K562 (cell line): ENCODE measurements around the gene RHOBTB3. TPM values are rescaled to one million over a fixed set of nuclear protein-coding genes. Genes with fewer than 3 reads are reported as not detected.

Experiments
- ATAC-seq: fragments of 200-7000 bp; cut with Tn5 transposase; 3 replicates; pipeline ENCODE4 v1.9.1; 2020; ENCODE audit warnings: moderate library complexity
- BruUV-seq: library from RNA; stranded (reverse); fragments of 400-500 nt; replicated peaks from 2 replicates; lab custom pipeline; 2021; lab: Mats Ljungman, UMichigan
- CTCF ChIA-PET: fragments of 300-600 bp; formaldehyde crosslinking; extraction: SDS; loops from one replicate; lab custom pipeline; 2021; ENCODE audit warnings: low intra/inter-chr PET ratio; lab: Yijun Ruan, JAX
- POLR2A ChIA-PET: fragments of 300-600, 350-650 bp; sonication (Branson Sonifier 250); formaldehyde crosslinking; extraction: SDS; loops from one replicate; lab custom pipeline; 2021; ENCODE audit warnings: antibody characterized with exemption, inconsistent platforms; lab: Yijun Ruan, JAX
- DNase-seq, 4 experiments: peaks; one replicate each; pipeline versions ENCODE4 v3.0.0 to v3.0.0-alpha.2; 2011 to 2018; ENCODE audit warnings: low spot score in 3 of 4, mixed read lengths in 3 of 4; ENCODE audit errors: extremely low read depth in 1 of 4
- FAIRE-seq: peaks from 2 replicates; lab custom pipeline; 2011; peaks lifted over from hg19 to GRCh38; lab: Jason Lieb, UNC
- H2AFZ ChIP-seq: 2 replicates; pipeline ENCODE4 v1.6.0; 2011; ENCODE audit warnings: low read depth, low read length, control low read depth, inconsistent platforms
- H3K27ac ChIP-seq: fragments of 200-600 bp; 3 replicates; pipeline ENCODE4 v1.8.0; 2011; ENCODE audit warnings: low read depth, mild to moderate bottlenecking, control low read depth, inconsistent platforms, low read length, moderate library complexity, mixed read lengths; ENCODE audit errors: extremely low read depth
- H3K27me3 ChIP-seq, 2 experiments: fragments of 300-600 bp in 1 of 2; 2 replicates in 1 of 2; 3 replicates in 1 of 2; pipeline versions ENCODE4 v1.6.0 to v1.8.0; 2011; ENCODE audit warnings: inconsistent platforms in 2 of 2, low read length in 2 of 2, mild to moderate bottlenecking in 1 of 2, mixed read lengths in 1 of 2, moderate library complexity in 1 of 2; ENCODE audit not compliant: control insufficient read depth in 2 of 2, insufficient read depth in 2 of 2
- H3K36me3 ChIP-seq: fragments of 300-600 bp; 3 replicates; pipeline ENCODE4 v1.8.0; 2011; ENCODE audit warnings: mild to moderate bottlenecking, low read length, inconsistent platforms; ENCODE audit not compliant: control insufficient read depth, insufficient read depth
- H3K4me1 ChIP-seq, 2 experiments: fragments of 200-600 bp in 1 of 2; replicated peaks in 1 of 2; 2 replicates in 1 of 2; 3 replicates in 1 of 2; pipeline versions ENCODE4 v1.5.1 to v1.8.0; 2011; ENCODE audit warnings: inconsistent platforms in 2 of 2, low read length in 2 of 2, mild to moderate bottlenecking in 1 of 2, mixed read lengths in 1 of 2, moderate library complexity in 1 of 2; ENCODE audit not compliant: control insufficient read depth in 2 of 2, insufficient read depth in 2 of 2
- H3K4me2 ChIP-seq: 2 replicates; pipeline ENCODE4 v1.6.1; 2011; ENCODE audit warnings: low read length, control low read depth, inconsistent platforms, mixed read lengths; ENCODE audit not compliant: insufficient read depth
- H3K4me3 ChIP-seq: fragments of 200-600 bp; sonication (generic), shearing (Covaris generic); 2 replicates; pipeline ENCODE4 v1.5.1; 2016; ENCODE audit warnings: control low read depth, inconsistent platforms
- H3K79me2 ChIP-seq: fragments of 200-600 bp; 3 replicates; pipeline ENCODE4 v1.8.0; 2011; ENCODE audit warnings: low read length, inconsistent platforms; ENCODE audit not compliant: control insufficient read depth, insufficient read depth
- H3K9ac ChIP-seq, 2 experiments: 2 replicates each; pipeline versions ENCODE4 v1.6.0 to v1.6.1; 2011; ENCODE audit warnings: low read depth in 2 of 2, low read length in 2 of 2, control low read depth in 1 of 2, inconsistent platforms in 1 of 2, mild to moderate bottlenecking in 1 of 2, mixed read lengths in 1 of 2; ENCODE audit not compliant: insufficient read depth in 1 of 2
- H3K9me1 ChIP-seq: one replicate; pipeline ENCODE4 v1.6.0; 2011; ENCODE audit warnings: inconsistent platforms, mild to moderate bottlenecking, low read length, moderate library complexity; ENCODE audit not compliant: control insufficient read depth, insufficient read depth
- H3K9me3 ChIP-seq: replicated peaks from 2 replicates; pipeline ENCODE4 v1.5.1; 2011; ENCODE audit warnings: low read depth, low read length, inconsistent platforms; ENCODE audit not compliant: control insufficient read depth, insufficient read depth
- H4K20me1 ChIP-seq: replicated peaks from 2 replicates; pipeline ENCODE4 v1.6.1; 2011; ENCODE audit warnings: low read length, inconsistent platforms, mixed read lengths; ENCODE audit not compliant: control insufficient read depth, insufficient read depth
- ARHGAP35 ChIP-seq: fragments of 450-650 bp; IDR thresholded peaks from 2 replicates; pipeline ENCODE4 v1.6.1; 2018; ENCODE audit not compliant: partially characterized antibody
- GATAD2A ChIP-seq: fragments of 450-650 bp; IDR thresholded peaks from 2 replicates; pipeline ENCODE4 v1.6.1; 2017
- NONO ChIP-seq, 2 experiments: fragments of 200-400 bp in 1 of 2; fragments of 450-650 bp in 1 of 2; formaldehyde crosslinking in 1 of 2; IDR thresholded peaks; 2 replicates each; pipeline ENCODE4 v1.6.1; 2017; ENCODE audit warnings: low read depth in 2 of 2, mild to moderate bottlenecking in 2 of 2, moderate library complexity in 2 of 2, low read length in 1 of 2
- PCBP1 ChIP-seq: fragments of 200-400 bp; formaldehyde crosslinking; IDR thresholded peaks from 2 replicates; pipeline ENCODE4 v1.6.1; 2018; ENCODE audit warnings: mild to moderate bottlenecking, low read depth, low read length; ENCODE audit not compliant: poor library complexity, severe bottlenecking
- PTRF ChIP-seq: fragments of 450-650 bp; IDR thresholded peaks from 2 replicates; pipeline ENCODE4 v1.6.1; 2016; ENCODE audit warnings: mild to moderate bottlenecking, missing genetic modification characterization, missing compliant biosample characterization
- ZFP36 ChIP-seq: fragments of 150-350 bp; IDR thresholded peaks from 2 replicates; pipeline ENCODE4 v1.6.1; 2018; ENCODE audit warnings: low read length, low read depth; ENCODE audit not compliant: partially characterized antibody
- ZNF740 ChIP-seq, 3 experiments: fragments of 200-800 bp in 1 of 3; sonication (Bioruptor generic) in 1 of 3; sonication (generic) in 1 of 3; formaldehyde crosslinking in 1 of 3; IDR thresholded peaks; 2 replicates each; pipeline versions ENCODE4 v1.6.1 to v1.8.0; 2016 to 2022; ENCODE audit warnings: mild to moderate bottlenecking in 2 of 3, missing compliant biosample characterization in 2 of 3, missing genetic modification characterization in 2 of 3, missing genetic modification reagents in 1 of 3
- ZNF830 ChIP-seq: fragments of 250-450 bp; sonication (Bioruptor Pico); IDR thresholded peaks from 2 replicates; pipeline ENCODE4 v1.5.0; 2021; ENCODE audit warnings: mild to moderate bottlenecking
- WGBS: fragments of 100-300 bp; shearing (Covaris generic); methylation state at CpG from one replicate; pipeline ENCODE4 v1.1.6; 2016; ENCODE audit warnings: low coverage, mixed read lengths; ENCODE audit not compliant: insufficient coverage; ENCODE audit errors: missing lambda C conversion rate; 5-methylcytosine and 5-hydroxymethylcytosine counted together
- in situ Hi-C: fragments of 300-500 bp; cut with MboI; formaldehyde crosslinking; loops from 4 replicates; pipeline ENCODE4 v1.15.0; 2018; ENCODE audit warnings: inconsistent platforms, mixed read lengths
- intact Hi-C: fragments of 100-400 bp; cut with micrococcal nuclease; formaldehyde crosslinking; loops from 2 replicates; pipeline ENCODE4 v1.14.2; 2022
- polyA plus RNA-seq, 8 experiments: library from polyadenylated mRNA; depleted of rRNA in 4 of 8; stranded (reverse) in 5 of 8; unstranded in 3 of 8; fragments of >200 nt; fragmentation: Nextera tagmentation in 2 of 8; fragmentation: Illumina TruSeq in 1 of 8; extraction: Ambion mirVana in 2 of 8; extraction: Trizol in 1 of 8; gene quantifications; 2 replicates each; pipeline versions ENCODE4 v1.2.1 to v1.2.3, GENCODE V29; 2011 to 2014; ENCODE audit warnings: inconsistent platforms in 1 of 8, missing spikeins in 1 of 8
- total RNA-seq, 7 experiments: library from RNA; depleted of rRNA in 6 of 7; stranded (reverse); fragments of >200 nt in 6 of 7; fragmentation: Illumina TruSeq in 2 of 7; extraction: Trizol in 2 of 7; gene quantifications; 2 replicates each; pipeline versions ENCODE4 v1.2.1 to v1.2.3, GENCODE V29; 2011 to 2021; ENCODE audit warnings: low replicate concordance in 1 of 7
- TF ChIP-seq, protein P1 (sequence below): fragments of 450-650 bp; IDR thresholded peaks from 2 replicates; pipeline ENCODE4 v1.6.1; 2016; ENCODE audit warnings: low read depth, mild to moderate bottlenecking, moderate library complexity
- TF ChIP-seq, protein P2 (sequence below), 2 experiments: fragments of 450-650 bp; IDR thresholded peaks; 2 replicates each; pipeline ENCODE4 v1.6.1; 2018; ENCODE audit warnings: mild to moderate bottlenecking in 2 of 2, low read depth in 1 of 2; ENCODE audit not compliant: partially characterized antibody in 2 of 2

The RHOBTB3 gene
- total and polyA plus RNA-seq, 9 of the 15 experiments (the other 6 are each of a cell fraction or from before 2014, with no cell fraction given) = 39.7 to 143 (median 115) TPM

DNA sequence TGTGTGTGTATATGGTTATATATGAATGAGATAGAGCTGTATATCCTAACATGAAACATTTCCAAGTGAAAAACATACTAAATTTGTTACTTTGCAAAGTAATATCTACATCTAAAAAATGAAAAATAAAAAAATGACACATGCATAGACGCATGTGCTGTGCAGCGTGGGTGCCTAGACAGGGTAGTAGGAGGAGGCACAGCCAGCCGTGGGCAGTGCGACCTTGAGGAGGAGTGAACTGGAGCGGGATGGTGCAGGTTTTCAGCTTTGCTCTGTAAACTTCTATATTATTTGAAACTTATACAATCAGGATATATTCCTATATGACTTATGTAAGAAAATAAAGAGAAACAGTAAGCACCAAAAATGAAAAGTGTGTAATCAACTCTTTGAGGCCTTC, 106.4 kb downstream of the RHOBTB3 start:
- DNase-seq (no peak), FAIRE-seq (no peak), ATAC-seq (no peak)
- BruUV-seq = no TSS peak
- 51% methylated on average over 5 of the region's 5 CpGs for whole genome bisulfite sequencing
- Histone ChIP-seq H2AFZ (no peak overlapping the region), H3K79me2 (no peaks in the 10 kb centered on the region), H3K36me3 (no peaks in the 10 kb centered on the region), H3K27ac (no peak overlapping the region), H3K4me1 (peaks cover 5 to 10% of the 10 kb centered on the region in 2 experiments; a peak in 4 of 5 replicates), H3K4me2 (no peak overlapping the region), H3K9ac (no peak overlapping the region), H4K20me1 (no peaks in the 10 kb centered on the region), H3K9me3 (no peaks in the 10 kb centered on the region), H3K27me3 (no peaks in the 10 kb centered on the region), H3K9me1 (no peaks in the 10 kb centered on the region), H3K4me3 (no peak overlapping the region)
- ChIA-PET POLR2A (interaction anchor here (0.6 to 1.0 kb wide), 2 partner anchors 32 to 57 kb away, joined by 3 to 4 read pairs; no protein-coding TSS in a partner anchor), CTCF (no interaction called here)
- in situ Hi-C loops = loop anchor here (25.0 kb wide), 1 partner anchor 875 kb away; no protein-coding TSS in a partner anchor
- no peak for TF ChIP-seq GATAD2A
- no peak for TF ChIP-seq NONO (IDR thresholded peaks at IDR 0.05; ENCODE audit: low read depth in 2 of 2, low read length in 1 of 2)
- no peak for TF ChIP-seq ZNF740 (CRISPR knock-in tag; IDR thresholded peaks at IDR 0.05)
- TF ChIP-seq ZNF740 (tag; IDR thresholded peaks at IDR 0.05) = no peak
- no peak for TF ChIP-seq ZFP36
- TF ChIP-seq, protein P1, sequence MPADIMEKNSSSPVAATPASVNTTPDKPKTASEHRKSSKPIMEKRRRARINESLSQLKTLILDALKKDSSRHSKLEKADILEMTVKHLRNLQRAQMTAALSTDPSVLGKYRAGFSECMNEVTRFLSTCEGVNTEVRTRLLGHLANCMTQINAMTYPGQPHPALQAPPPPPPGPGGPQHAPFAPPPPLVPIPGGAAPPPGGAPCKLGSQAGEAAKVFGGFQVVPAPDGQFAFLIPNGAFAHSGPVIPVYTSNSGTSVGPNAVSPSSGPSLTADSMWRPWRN = no peak
- TF ChIP-seq ARHGAP35 = no peak
- TF ChIP-seq PCBP1 = no peak
- TF ChIP-seq PTRF (tag) = no peak
- TF ChIP-seq, protein P2, sequence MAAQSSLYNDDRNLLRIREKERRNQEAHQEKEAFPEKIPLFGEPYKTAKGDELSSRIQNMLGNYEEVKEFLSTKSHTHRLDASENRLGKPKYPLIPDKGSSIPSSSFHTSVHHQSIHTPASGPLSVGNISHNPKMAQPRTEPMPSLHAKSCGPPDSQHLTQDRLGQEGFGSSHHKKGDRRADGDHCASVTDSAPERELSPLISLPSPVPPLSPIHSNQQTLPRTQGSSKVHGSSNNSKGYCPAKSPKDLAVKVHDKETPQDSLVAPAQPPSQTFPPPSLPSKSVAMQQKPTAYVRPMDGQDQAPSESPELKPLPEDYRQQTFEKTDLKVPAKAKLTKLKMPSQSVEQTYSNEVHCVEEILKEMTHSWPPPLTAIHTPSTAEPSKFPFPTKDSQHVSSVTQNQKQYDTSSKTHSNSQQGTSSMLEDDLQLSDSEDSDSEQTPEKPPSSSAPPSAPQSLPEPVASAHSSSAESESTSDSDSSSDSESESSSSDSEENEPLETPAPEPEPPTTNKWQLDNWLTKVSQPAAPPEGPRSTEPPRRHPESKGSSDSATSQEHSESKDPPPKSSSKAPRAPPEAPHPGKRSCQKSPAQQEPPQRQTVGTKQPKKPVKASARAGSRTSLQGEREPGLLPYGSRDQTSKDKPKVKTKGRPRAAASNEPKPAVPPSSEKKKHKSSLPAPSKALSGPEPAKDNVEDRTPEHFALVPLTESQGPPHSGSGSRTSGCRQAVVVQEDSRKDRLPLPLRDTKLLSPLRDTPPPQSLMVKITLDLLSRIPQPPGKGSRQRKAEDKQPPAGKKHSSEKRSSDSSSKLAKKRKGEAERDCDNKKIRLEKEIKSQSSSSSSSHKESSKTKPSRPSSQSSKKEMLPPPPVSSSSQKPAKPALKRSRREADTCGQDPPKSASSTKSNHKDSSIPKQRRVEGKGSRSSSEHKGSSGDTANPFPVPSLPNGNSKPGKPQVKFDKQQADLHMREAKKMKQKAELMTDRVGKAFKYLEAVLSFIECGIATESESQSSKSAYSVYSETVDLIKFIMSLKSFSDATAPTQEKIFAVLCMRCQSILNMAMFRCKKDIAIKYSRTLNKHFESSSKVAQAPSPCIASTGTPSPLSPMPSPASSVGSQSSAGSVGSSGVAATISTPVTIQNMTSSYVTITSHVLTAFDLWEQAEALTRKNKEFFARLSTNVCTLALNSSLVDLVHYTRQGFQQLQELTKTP (IDR thresholded peaks at IDR 0.05; ENCODE audit: low read depth in 1 of 2, partially characterized antibody in 2 of 2) = no peak
- TF ChIP-seq ZNF830 = no peak
- intact Hi-C loops = no loop called here
